Activated T-helper 17 cell treated with anti-CD3 and anti-CD28 coated beads, Interleukin-2, amount 50 U/mL, for 72 hours (primary cell): ENCODE results near the gene KCTD19. TPM values are rescaled to one million over a fixed set of nuclear protein-coding genes. Genes with fewer than 3 reads are reported as not detected.

Source experiments
- ATAC-seq: fragments of 150-1000 bp; cut with Tn5 transposase; replicated peaks from 2 replicates; pipeline ENCODE4 v1.10.0; 2021; ENCODE audit warnings: mild to moderate bottlenecking, moderate library complexity
- H3K27ac Mint-ChIP-seq: one replicate; pipeline ENCODE4 v1.8.0; 2022; ENCODE audit warnings: mixed read lengths
- H3K27me3 Mint-ChIP-seq: one replicate; pipeline ENCODE4 v1.8.0; 2022; ENCODE audit warnings: mixed read lengths
- H3K36me3 Mint-ChIP-seq: one replicate; pipeline ENCODE4 v1.8.0; 2022; ENCODE audit warnings: low read depth, mild to moderate bottlenecking, mixed read lengths
- H3K4me1 Mint-ChIP-seq: one replicate; pipeline ENCODE4 v1.8.0; 2022; ENCODE audit warnings: mixed read lengths
- H3K4me3 Mint-ChIP-seq: one replicate; pipeline ENCODE4 v1.8.0; 2022; ENCODE audit warnings: mild to moderate bottlenecking, mixed read lengths
- H3K9me3 Mint-ChIP-seq: one replicate; pipeline ENCODE4 v1.8.0; 2022; ENCODE audit warnings: mixed read lengths
- total RNA-seq, 2 donors: library from RNA; stranded (reverse); gene quantifications; one replicate each; pipeline ENCODE4 v1.2.3, GENCODE V29; 2022

The KCTD19 gene
- total RNA-seq, 2 donors from 2014 or later: 0.50 to 4.4 TPM

GRCh38 chr16:67302076-67302475 lies 24.5 kb downstream of the KCTD19 start:
- no peaks in the 10 kb centered on the region for H3K9me3 Mint-ChIP-seq
- no peak overlapping the region for H3K4me3 Mint-ChIP-seq
- H3K27me3 Mint-ChIP-seq: peaks cover 3% of the 10 kb centered on the region
- no peak for ATAC-seq
- H3K36me3 Mint-ChIP-seq: no peaks in the 10 kb centered on the region
- H3K27ac Mint-ChIP-seq: peak overlapping the region; percentile 66
- no peaks in the 10 kb centered on the region for H3K4me1 Mint-ChIP-seq

GRCh38 chr16:67301080-67301782 lies 25.3 kb downstream of the KCTD19 start:
- peaks cover 3% of the 10 kb centered on the region for H3K27me3 Mint-ChIP-seq
- no peak for ATAC-seq
- H3K4me3 Mint-ChIP-seq: no peak overlapping the region
- H3K4me1 Mint-ChIP-seq: no peaks in the 10 kb centered on the region
- H3K36me3 Mint-ChIP-seq: no peaks in the 10 kb centered on the region
- peak overlapping the region; percentile 66 for H3K27ac Mint-ChIP-seq
- H3K9me3 Mint-ChIP-seq: no peaks in the 10 kb centered on the region

GRCh38 chr16:67299269-67299668 lies 27.3 kb downstream of the KCTD19 start:
- Mint-ChIP-seq H3K9me3 (no peaks in the 10 kb centered on the region), H3K27ac (no peak overlapping the region), H3K4me3 (no peak overlapping the region), H3K36me3 (no peaks in the 10 kb centered on the region), H3K4me1 (no peaks in the 10 kb centered on the region), H3K27me3 (peaks cover 3% of the 10 kb centered on the region)
- no peak for ATAC-seq

GRCh38 chr16:67298277-67298676 lies 28.3 kb downstream of the KCTD19 start:
- H3K4me3 Mint-ChIP-seq: no peak overlapping the region
- H3K4me1 Mint-ChIP-seq: no peaks in the 10 kb centered on the region
- H3K36me3 Mint-ChIP-seq: no peaks in the 10 kb centered on the region
- H3K27me3 Mint-ChIP-seq: peaks cover 3% of the 10 kb centered on the region
- ATAC-seq: no peak
- no peaks in the 10 kb centered on the region for H3K9me3 Mint-ChIP-seq
- H3K27ac Mint-ChIP-seq: no peak overlapping the region

GRCh38 chr16:67296420-67296819 lies 30.1 kb downstream of the KCTD19 start:
- Mint-ChIP-seq H3K4me3 (no peak overlapping the region), H3K27ac (no peak overlapping the region), H3K36me3 (no peaks in the 10 kb centered on the region), H3K9me3 (no peaks in the 10 kb centered on the region), H3K4me1 (no peaks in the 10 kb centered on the region), H3K27me3 (peaks cover 3% of the 10 kb centered on the region)
- no peak for ATAC-seq

GRCh38 chr16:67294938-67295361 lies 31.6 kb downstream of the KCTD19 start:
- no peaks in the 10 kb centered on the region for H3K27me3 Mint-ChIP-seq
- H3K4me3 Mint-ChIP-seq: no peak overlapping the region
- no peak for ATAC-seq
- H3K4me1 Mint-ChIP-seq: no peaks in the 10 kb centered on the region
- H3K9me3 Mint-ChIP-seq: no peaks in the 10 kb centered on the region
- H3K27ac Mint-ChIP-seq: no peak overlapping the region
- H3K36me3 Mint-ChIP-seq: no peaks in the 10 kb centered on the region

GRCh38 chr16:67294171-67294757 lies 32.3 kb downstream of the KCTD19 start:
- H3K36me3 Mint-ChIP-seq: no peaks in the 10 kb centered on the region
- no peak overlapping the region for H3K27ac Mint-ChIP-seq
- H3K4me1 Mint-ChIP-seq: no peaks in the 10 kb centered on the region
- no peak for ATAC-seq
- H3K4me3 Mint-ChIP-seq: no peak overlapping the region
- no peaks in the 10 kb centered on the region for H3K9me3 Mint-ChIP-seq
- no peaks in the 10 kb centered on the region for H3K27me3 Mint-ChIP-seq

GRCh38 chr16:67291461-67291860 lies 35.1 kb downstream of the KCTD19 start:
- no peak overlapping the region for H3K4me3 Mint-ChIP-seq
- no peak for ATAC-seq
- H3K9me3 Mint-ChIP-seq: no peaks in the 10 kb centered on the region
- H3K4me1 Mint-ChIP-seq: no peaks in the 10 kb centered on the region
- H3K36me3 Mint-ChIP-seq: no peaks in the 10 kb centered on the region
- no peaks in the 10 kb centered on the region for H3K27me3 Mint-ChIP-seq
- no peak overlapping the region for H3K27ac Mint-ChIP-seq

GRCh38 chr16:67287960-67288359 lies 38.6 kb downstream of the KCTD19 start:
- Mint-ChIP-seq H3K4me1 (no peaks in the 10 kb centered on the region), H3K9me3 (no peaks in the 10 kb centered on the region), H3K27me3 (no peaks in the 10 kb centered on the region), H3K36me3 (no peaks in the 10 kb centered on the region), H3K27ac (no peak overlapping the region), H3K4me3 (no peak overlapping the region)
- ATAC-seq: no peak

GRCh38 chr16:67286441-67287235 lies 39.9 kb downstream of the KCTD19 start:
- no peaks in the 10 kb centered on the region for H3K9me3 Mint-ChIP-seq
- H3K4me1 Mint-ChIP-seq: no peaks in the 10 kb centered on the region
- no peak for ATAC-seq
- H3K27me3 Mint-ChIP-seq: no peaks in the 10 kb centered on the region
- no peak overlapping the region for H3K4me3 Mint-ChIP-seq
- H3K36me3 Mint-ChIP-seq: no peaks in the 10 kb centered on the region
- peak overlapping the region; percentile 29 for H3K27ac Mint-ChIP-seq

- no peak overlapping the region for H3K4me3 Mint-ChIP-seq
- H3K4me1 Mint-ChIP-seq: no peaks in the 10 kb centered on the region
- H3K36me3 Mint-ChIP-seq: no peaks in the 10 kb centered on the region
- no peak for ATAC-seq
- no peaks in the 10 kb centered on the region for H3K9me3 Mint-ChIP-seq
- H3K27ac Mint-ChIP-seq: peak overlapping the region; percentile 3
- no peaks in the 10 kb centered on the region for H3K27me3 Mint-ChIP-seq
Measured at GRCh38 chr16:67284699-67285646, 41.6 kb downstream of the KCTD19 start.

- ATAC-seq: no peak
- H3K27me3 Mint-ChIP-seq: no peaks in the 10 kb centered on the region
- no peaks in the 10 kb centered on the region for H3K4me1 Mint-ChIP-seq
- H3K36me3 Mint-ChIP-seq: no peaks in the 10 kb centered on the region
- H3K4me3 Mint-ChIP-seq: no peak overlapping the region
- H3K9me3 Mint-ChIP-seq: no peaks in the 10 kb centered on the region
- peak overlapping the region; percentile 22 for H3K27ac Mint-ChIP-seq
Measured at GRCh38 chr16:67283826-67284555, 42.5 kb downstream of the KCTD19 start.

GRCh38 chr16:67283039-67283825 lies 43.3 kb downstream of the KCTD19 start:
- Mint-ChIP-seq H3K9me3 (no peaks in the 10 kb centered on the region), H3K4me3 (no peak overlapping the region), H3K27ac (peak overlapping the region; percentile 22), H3K27me3 (no peaks in the 10 kb centered on the region), H3K4me1 (no peaks in the 10 kb centered on the region), H3K36me3 (no peaks in the 10 kb centered on the region)
- ATAC-seq: no peak
